PFSK-1 (cell line): ENCODE measurements around the gene ST3GAL5.

Experiments used
- FOXP2 ChIP-seq: optimal IDR thresholded peaks from 2 replicates; pipeline ENCODE3; 2011; ENCODE audit warnings: borderline replicate concordance, control low read depth, inconsistent platforms; ENCODE audit not compliant: insufficient read depth; ENCODE audit errors: extremely low read length, extremely low read depth
- POLR2AphosphoS5 ChIP-seq: IDR thresholded peaks from 2 replicates; pipeline ENCODE4 v1.6.1; 2012; ENCODE audit warnings: low read depth, mild to moderate bottlenecking, control low read depth, low read length, moderate library complexity
- SIN3A ChIP-seq: IDR thresholded peaks from 2 replicates; pipeline ENCODE4 v1.6.1; 2012; ENCODE audit warnings: mild to moderate bottlenecking, low read length, moderate library complexity, borderline replicate concordance; ENCODE audit not compliant: insufficient read depth
- TAF1 ChIP-seq: IDR thresholded peaks from 2 replicates; pipeline ENCODE4 v1.6.1; 2012; ENCODE audit warnings: low read length, control low read depth, borderline replicate concordance; ENCODE audit not compliant: insufficient read depth
- TF ChIP-seq, protein P1 (sequence below), 2 experiments: IDR thresholded peaks; 2 replicates each; pipeline versions ENCODE4 v1.6.1 to v1.8.0; 2011 to 2012; ENCODE audit warnings: low read depth in 2 of 2, low read length in 2 of 2, control low read depth in 1 of 2, inconsistent platforms in 1 of 2, mild to moderate bottlenecking in 1 of 2, moderate library complexity in 1 of 2; ENCODE audit not compliant: insufficient read depth in 1 of 2

ST3GAL5 gene

DNA sequence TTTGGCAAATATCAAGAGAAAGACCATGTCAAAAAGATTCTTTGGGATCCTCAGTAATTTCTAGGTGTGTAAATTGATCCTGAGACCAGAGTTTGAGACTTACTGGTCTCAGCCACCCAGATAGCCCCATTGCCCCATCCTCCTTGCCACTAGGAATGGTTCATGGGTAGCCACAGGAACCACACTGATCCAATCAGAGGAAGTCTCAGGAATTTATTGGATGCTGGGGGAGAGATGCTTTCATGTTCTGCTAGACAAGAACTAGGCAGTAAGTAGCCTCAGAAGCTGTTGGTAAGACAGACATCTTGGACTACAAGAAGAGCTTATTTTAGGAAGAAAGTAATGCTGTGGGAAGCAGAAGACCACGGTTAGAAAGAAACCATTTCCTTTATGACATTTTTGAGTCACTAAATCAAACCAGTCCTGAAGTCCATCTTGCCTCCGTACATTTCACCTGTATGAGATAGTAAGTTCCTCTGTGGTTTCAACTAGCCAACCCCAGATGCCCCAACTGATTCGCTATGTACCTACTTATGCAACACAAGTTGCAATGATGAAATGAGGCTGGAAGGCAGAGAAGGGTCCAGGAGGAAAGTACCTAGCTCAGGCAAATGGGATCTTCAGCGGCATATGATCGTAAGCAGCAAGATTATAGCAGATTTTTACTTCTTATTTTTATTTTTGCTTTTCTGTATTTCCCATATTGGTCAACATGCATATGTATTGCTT is 3.6 kb upstream of the ST3GAL5 start:
- TF ChIP-seq, protein P1, sequence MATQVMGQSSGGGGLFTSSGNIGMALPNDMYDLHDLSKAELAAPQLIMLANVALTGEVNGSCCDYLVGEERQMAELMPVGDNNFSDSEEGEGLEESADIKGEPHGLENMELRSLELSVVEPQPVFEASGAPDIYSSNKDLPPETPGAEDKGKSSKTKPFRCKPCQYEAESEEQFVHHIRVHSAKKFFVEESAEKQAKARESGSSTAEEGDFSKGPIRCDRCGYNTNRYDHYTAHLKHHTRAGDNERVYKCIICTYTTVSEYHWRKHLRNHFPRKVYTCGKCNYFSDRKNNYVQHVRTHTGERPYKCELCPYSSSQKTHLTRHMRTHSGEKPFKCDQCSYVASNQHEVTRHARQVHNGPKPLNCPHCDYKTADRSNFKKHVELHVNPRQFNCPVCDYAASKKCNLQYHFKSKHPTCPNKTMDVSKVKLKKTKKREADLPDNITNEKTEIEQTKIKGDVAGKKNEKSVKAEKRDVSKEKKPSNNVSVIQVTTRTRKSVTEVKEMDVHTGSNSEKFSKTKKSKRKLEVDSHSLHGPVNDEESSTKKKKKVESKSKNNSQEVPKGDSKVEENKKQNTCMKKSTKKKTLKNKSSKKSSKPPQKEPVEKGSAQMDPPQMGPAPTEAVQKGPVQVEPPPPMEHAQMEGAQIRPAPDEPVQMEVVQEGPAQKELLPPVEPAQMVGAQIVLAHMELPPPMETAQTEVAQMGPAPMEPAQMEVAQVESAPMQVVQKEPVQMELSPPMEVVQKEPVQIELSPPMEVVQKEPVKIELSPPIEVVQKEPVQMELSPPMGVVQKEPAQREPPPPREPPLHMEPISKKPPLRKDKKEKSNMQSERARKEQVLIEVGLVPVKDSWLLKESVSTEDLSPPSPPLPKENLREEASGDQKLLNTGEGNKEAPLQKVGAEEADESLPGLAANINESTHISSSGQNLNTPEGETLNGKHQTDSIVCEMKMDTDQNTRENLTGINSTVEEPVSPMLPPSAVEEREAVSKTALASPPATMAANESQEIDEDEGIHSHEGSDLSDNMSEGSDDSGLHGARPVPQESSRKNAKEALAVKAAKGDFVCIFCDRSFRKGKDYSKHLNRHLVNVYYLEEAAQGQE (IDR thresholded peaks at IDR 0.05; ENCODE audit: insufficient read depth in 1 of 2, low read depth in 2 of 2, low read length in 2 of 2), result no peak

DNA sequence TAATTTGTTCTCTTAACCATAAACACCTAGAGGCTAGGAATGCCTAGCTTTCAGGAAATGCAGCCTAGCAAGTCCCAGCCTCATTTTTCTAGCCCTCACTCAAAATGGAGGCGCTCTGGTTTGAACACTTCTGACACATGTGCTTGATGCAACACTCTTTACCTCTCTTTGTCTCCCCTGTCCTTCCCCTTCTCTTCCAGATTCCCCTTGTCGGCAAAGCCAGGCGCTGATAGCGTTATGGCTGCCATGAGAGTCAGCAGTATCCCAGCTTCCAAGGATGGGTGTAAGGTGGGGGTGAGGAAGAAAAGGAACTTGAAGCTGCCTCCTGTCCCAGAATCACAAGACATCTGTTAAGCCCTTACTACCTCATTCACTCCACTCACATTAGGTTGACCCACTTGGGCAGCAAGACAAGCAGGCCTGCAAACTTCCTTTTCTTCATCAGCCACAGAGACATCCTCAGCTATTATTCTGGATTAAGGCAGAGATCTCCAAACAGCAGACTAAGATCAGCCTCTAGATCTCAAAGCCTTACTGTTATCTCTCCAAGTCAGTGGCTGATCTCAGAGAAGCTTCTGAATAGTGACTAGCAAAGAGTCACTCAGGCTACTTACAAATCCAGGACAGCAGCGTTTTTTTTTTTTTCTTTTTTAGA is 1.9 kb upstream of the ST3GAL5 start:
- TF ChIP-seq TAF1 (no peak), SIN3A (no peak), FOXP2 (no peak), POLR2AphosphoS5 (no peak)
- TF ChIP-seq, protein P1 (IDR thresholded peaks at IDR 0.05; ENCODE audit: insufficient read depth in 1 of 2, low read depth in 2 of 2, low read length in 2 of 2), result no peak

DNA sequence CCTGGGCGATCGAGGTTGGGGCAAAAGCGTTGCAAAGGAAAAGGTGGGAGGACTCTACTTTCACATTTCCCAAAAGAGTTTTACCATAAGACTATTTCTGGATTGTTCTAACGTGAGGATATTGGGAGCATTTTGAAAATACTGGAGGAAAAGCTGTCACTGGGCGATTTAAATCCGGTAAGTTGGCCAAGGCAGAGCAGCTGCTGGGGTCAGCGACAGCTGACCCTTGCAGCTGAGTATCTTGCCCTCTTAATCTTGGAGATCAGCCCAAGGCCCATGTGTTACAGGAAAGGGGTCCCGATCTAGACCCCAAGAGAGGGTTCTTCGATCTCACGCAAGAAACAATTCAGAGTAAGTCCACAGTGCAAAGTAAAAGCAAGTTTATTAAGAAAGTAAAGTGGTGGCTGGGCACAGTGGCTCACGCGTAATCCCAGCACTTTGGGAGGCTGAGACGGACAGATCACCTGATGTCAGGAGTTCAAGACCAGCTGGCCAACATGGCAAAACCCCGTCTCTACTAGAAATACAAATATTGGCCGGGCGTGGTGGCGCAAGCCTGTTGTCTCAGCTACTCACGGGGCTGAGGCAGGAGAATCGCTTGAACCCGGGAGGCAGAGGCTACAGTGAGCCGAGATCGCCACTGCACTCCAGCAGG is 964 bp upstream of the ST3GAL5 start:
- TF ChIP-seq TAF1, result no peak
- TF ChIP-seq, protein P1 (IDR thresholded peaks at IDR 0.05; ENCODE audit: insufficient read depth in 1 of 2, low read depth in 2 of 2, low read length in 2 of 2), result no peak
- TF ChIP-seq POLR2AphosphoS5, result no peak
- TF ChIP-seq SIN3A, result no peak
- no peak for TF ChIP-seq FOXP2

DNA sequence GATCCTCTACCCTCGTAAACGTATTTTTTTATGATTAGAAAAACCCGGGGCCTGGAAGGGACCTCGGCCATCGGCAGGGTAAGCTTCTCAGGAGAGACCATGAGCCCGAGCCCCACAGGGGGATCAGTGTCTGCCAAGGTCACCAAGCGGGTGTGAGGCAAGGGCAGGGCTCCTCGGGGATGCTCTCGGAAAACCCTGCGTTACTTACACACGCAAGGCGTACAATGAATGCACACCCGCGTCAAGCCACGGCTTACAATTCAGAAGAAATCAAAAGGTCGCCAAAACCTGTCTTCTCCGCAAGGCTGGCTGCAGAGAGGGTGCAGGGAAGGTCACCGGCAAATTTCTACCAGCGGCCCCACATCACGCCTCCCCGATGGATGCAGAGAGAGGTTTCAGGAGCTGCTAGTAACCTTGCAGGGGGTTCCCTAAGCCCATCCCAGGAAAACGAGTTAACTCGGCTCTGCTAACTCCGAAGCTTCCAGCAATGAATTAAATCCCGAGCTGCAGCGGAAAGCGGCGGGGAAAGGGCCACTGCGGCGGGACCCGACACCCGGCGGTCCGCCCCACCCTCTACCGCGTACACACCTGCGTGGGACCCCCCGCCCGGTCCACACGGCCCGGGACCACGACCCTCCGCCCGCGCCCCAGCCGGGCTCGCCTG is 638 bp downstream of the ST3GAL5 start:
- TF ChIP-seq POLR2AphosphoS5 (no peak), SIN3A (no peak), FOXP2 (no peak)
- TF ChIP-seq, protein P1 (IDR thresholded peaks at IDR 0.05; ENCODE audit: insufficient read depth in 1 of 2, low read depth in 2 of 2, low read length in 2 of 2), result no peak
